Muscle of arm (tissue), 12 donors: ENCODE results near the gene FSTL4. TPM values are rescaled to one million over a fixed set of nuclear protein-coding genes. Genes with fewer than 3 reads are reported as not detected.
A peak's percentile ranks its signal among the peaks of the same experiment; 100 is the strongest.

Experiments
- DNase-seq: peaks from one replicate; pipeline ENCODE4 v3.0.0-alpha.2; 2013
- polyA plus RNA-seq, 12 donors: library from polyadenylated mRNA; unstranded; fragments of 120-200 nt; gene quantifications; one replicate each; pipeline ENCODE4 v1.2.1, GENCODE V29; 2013; ENCODE audit not compliant: insufficient read length in 12 of 12

FSTL4 gene
- polyA plus RNA-seq, 12 donors: 0.39 to 4.3 (median 2.0) TPM; not detected in 2

- no peak for DNase-seq
Measured at GRCh38 chr5:133267601-133268000, 344.7 kb downstream of the FSTL4 start.

GRCh38 chr5:133266966-133267365 lies 345.4 kb downstream of the FSTL4 start:
- DNase-seq: no peak

GRCh38 chr5:133266527-133266878 lies 345.8 kb downstream of the FSTL4 start:
- DNase-seq: no peak

- no peak for DNase-seq
Measured at GRCh38 chr5:133265720-133266526, 346.4 kb downstream of the FSTL4 start.

GRCh38 chr5:133265257-133265656 lies 347.1 kb downstream of the FSTL4 start:
- DNase-seq: no peak

GRCh38 chr5:133262690-133263089 lies 349.7 kb downstream of the FSTL4 start:
- DNase-seq: no peak

GRCh38 chr5:133261993-133262392 lies 350.3 kb downstream of the FSTL4 start:
- no peak for DNase-seq

- DNase-seq: no peak
Measured at GRCh38 chr5:133260715-133261114, 351.6 kb downstream of the FSTL4 start.

GRCh38 chr5:133259199-133259997 lies 352.9 kb downstream of the FSTL4 start:
- no peak for DNase-seq

GRCh38 chr5:133257977-133258376 lies 354.4 kb downstream of the FSTL4 start:
- no peak for DNase-seq

- DNase-seq: no peak
Measured at GRCh38 chr5:133256276-133256675, 356.1 kb downstream of the FSTL4 start.

- DNase-seq: no peak
Measured at GRCh38 chr5:133254803-133255202, 357.5 kb downstream of the FSTL4 start.

GRCh38 chr5:133253671-133254070 lies 358.7 kb downstream of the FSTL4 start:
- DNase-seq: no peak

GRCh38 chr5:133253070-133253469 lies 359.3 kb downstream of the FSTL4 start:
- no peak for DNase-seq

GRCh38 chr5:133252133-133252480 lies 360.2 kb downstream of the FSTL4 start:
- no peak for DNase-seq

- no peak for DNase-seq
Measured at GRCh38 chr5:133251296-133252132, 360.8 kb downstream of the FSTL4 start.

GRCh38 chr5:133250527-133250926 lies 361.8 kb downstream of the FSTL4 start:
- DNase-seq: no peak

- DNase-seq: no peak
Measured at GRCh38 chr5:133249593-133249992, 362.7 kb downstream of the FSTL4 start.

GRCh38 chr5:133247881-133248624 lies 364.3 kb downstream of the FSTL4 start:
- peak; percentile 64 for DNase-seq

GRCh38 chr5:133247151-133247709 lies 365.1 kb downstream of the FSTL4 start:
- DNase-seq: no peak
